HEK293T (cell line): ENCODE measurements around the gene OR4K13.

Source experiments
- BHLHE40 ChIP-seq: fragments of 450-650 bp; IDR thresholded peaks from 2 replicates; pipeline ENCODE4 v1.6.1; 2016; ENCODE audit warnings: mild to moderate bottlenecking, moderate library complexity, borderline replicate concordance
- FOXA1 ChIP-seq: fragments of 450-650 bp; IDR thresholded peaks from 2 replicates; pipeline ENCODE4 v1.6.1; 2016; ENCODE audit warnings: mild to moderate bottlenecking
- FOXK2 ChIP-seq: fragments of 450-650 bp; IDR thresholded peaks from 2 replicates; pipeline ENCODE4 v1.6.1; 2016; ENCODE audit warnings: mild to moderate bottlenecking
- FOXM1 ChIP-seq: fragments of 450-650 bp; IDR thresholded peaks from 2 replicates; pipeline ENCODE4 v1.6.1; 2017; ENCODE audit warnings: mild to moderate bottlenecking, borderline replicate concordance
- HDGF ChIP-seq: fragments of 450-650 bp; IDR thresholded peaks from 2 replicates; pipeline ENCODE4 v1.6.1; 2017; ENCODE audit warnings: antibody characterized with exemption, borderline replicate concordance
- LEF1 ChIP-seq: fragments of 450-650 bp; IDR thresholded peaks from 2 replicates; pipeline ENCODE4 v1.6.1; 2017; ENCODE audit warnings: mild to moderate bottlenecking, borderline replicate concordance
- SP1 ChIP-seq: fragments of 450-650 bp; IDR thresholded peaks from 2 replicates; pipeline ENCODE4 v1.6.1; 2017
- SUZ12 ChIP-seq: fragments of 450-650 bp; IDR thresholded peaks from 2 replicates; pipeline ENCODE4 v1.6.1; 2016; ENCODE audit warnings: mild to moderate bottlenecking
- TARDBP ChIP-seq: fragments of 450-650 bp; IDR thresholded peaks from 2 replicates; pipeline ENCODE4 v1.6.1; 2016
- ZNF384 ChIP-seq: fragments of 450-650 bp; IDR thresholded peaks from 2 replicates; pipeline ENCODE4 v1.6.1; 2016
- TF ChIP-seq, protein P1 (sequence below): fragments of 450-650 bp; IDR thresholded peaks from 2 replicates; pipeline ENCODE4 v1.6.1; 2016

DNA sequence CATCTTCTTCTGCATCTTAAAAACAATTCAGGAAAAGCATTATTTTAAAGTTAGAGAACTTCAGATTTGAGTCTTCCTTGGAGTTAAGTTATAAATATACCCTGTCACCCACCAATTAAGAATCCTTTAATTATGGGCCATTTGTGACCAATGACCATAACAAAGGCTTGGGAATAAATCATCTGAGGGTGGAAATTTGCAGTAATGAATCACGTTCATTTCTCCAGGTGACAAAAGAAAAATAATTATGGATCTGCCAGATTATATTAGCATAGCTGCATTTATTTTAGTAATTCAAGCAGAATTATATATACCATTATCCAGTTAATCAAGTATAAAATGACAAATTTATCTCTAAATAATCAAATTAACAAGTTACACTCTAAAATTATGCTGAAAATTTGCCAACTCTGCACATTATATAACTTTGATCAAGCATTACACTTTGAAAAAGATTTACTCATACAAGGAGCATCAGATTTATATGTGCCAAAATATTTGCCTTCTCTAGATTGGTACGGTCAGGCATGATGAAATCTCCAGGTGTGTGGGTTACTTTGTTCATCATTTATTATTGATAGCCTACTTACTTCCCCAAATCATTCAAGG is 16.5 kb downstream of the OR4K13 start, which contains the start of gene OR4K14:
- TF ChIP-seq, protein P1, sequence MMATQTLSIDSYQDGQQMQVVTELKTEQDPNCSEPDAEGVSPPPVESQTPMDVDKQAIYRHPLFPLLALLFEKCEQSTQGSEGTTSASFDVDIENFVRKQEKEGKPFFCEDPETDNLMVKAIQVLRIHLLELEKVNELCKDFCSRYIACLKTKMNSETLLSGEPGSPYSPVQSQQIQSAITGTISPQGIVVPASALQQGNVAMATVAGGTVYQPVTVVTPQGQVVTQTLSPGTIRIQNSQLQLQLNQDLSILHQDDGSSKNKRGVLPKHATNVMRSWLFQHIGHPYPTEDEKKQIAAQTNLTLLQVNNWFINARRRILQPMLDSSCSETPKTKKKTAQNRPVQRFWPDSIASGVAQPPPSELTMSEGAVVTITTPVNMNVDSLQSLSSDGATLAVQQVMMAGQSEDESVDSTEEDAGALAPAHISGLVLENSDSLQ: no peak
- no peak for TF ChIP-seq LEF1
- TF ChIP-seq TARDBP: no peak
- no peak for TF ChIP-seq FOXK2
- TF ChIP-seq SP1: no peak
- no peak for TF ChIP-seq FOXA1
- no peak for TF ChIP-seq FOXM1
- TF ChIP-seq SUZ12: no peak
- no peak for TF ChIP-seq BHLHE40
- no peak for TF ChIP-seq ZNF384
- no peak for TF ChIP-seq HDGF
